Right lobe of liver (tissue), 6 donors: Measurements from ENCODE around the gene TRIM23. TPM values are rescaled to one million over a fixed set of nuclear protein-coding genes. Genes with fewer than 3 reads are reported as not detected.

Experiments used
- ATAC-seq, 4 donors: fragments of 200-7000 bp; cut with Tn5 transposase; one replicate each; pipeline ENCODE4 v1.9.1; 2020; ENCODE audit warnings: mild to moderate bottlenecking in 4 of 4, moderate library complexity in 4 of 4
- DNase-seq, 3 donors: peaks; one replicate each; pipeline ENCODE4 v3.0.0-alpha.2; 2020
- H3K27ac ChIP-seq, 3 donors: fragments of 200-600 bp; one replicate each; pipeline ENCODE4 v1.8.0; 2022
- H3K27me3 ChIP-seq, 2 donors: fragments of 200-600 bp; one replicate each; pipeline ENCODE4 v1.8.0; 2022
- H3K36me3 ChIP-seq, 4 donors: fragments of 200-600 bp; sonication (generic) in 1 of 4; one replicate each; pipeline versions ENCODE4 v1.5.1 to v1.8.0; 2017 to 2022; ENCODE audit warnings: control low read depth in 1 of 4
- H3K4me1 ChIP-seq, 4 donors: fragments of 200-600 bp; sonication (generic) in 1 of 4; one replicate each; pipeline versions ENCODE4 v1.5.1 to v1.8.0; 2017 to 2022; ENCODE audit warnings: control low read depth in 1 of 4
- H3K4me3 ChIP-seq, 3 donors: fragments of 200-600 bp; one replicate each; pipeline ENCODE4 v1.8.0; 2022
- H3K9me3 ChIP-seq, 4 donors: fragments of 200-600 bp; sonication (generic) in 1 of 4; one replicate each; pipeline versions ENCODE4 v1.5.1 to v1.8.0; 2017 to 2022; ENCODE audit warnings: control low read depth in 1 of 4
- POLR2A ChIP-seq: fragments of 450-650 bp; IDR thresholded peaks from one replicate; pipeline ENCODE4 v1.6.1; 2017; ENCODE audit warnings: antibody characterized with exemption, mild to moderate bottlenecking
- WGBS: methylation state at CpG from one replicate; pipeline ENCODE4 v1.1.6; 2018; ENCODE audit warnings: low coverage, low lambda C conversion rate; ENCODE audit not compliant: insufficient coverage; ENCODE audit errors: missing lambda C conversion rate; 5-methylcytosine and 5-hydroxymethylcytosine counted together
- intact Hi-C, 2 donors: fragments of 100-400 bp; cut with DNase I; formaldehyde crosslinking; loops; one replicate each; pipeline versions ENCODE4 v1.11.2 to v1.14.1; 2022
- total RNA-seq, 6 experiments: library from RNA; depleted of rRNA in 2 of 6; stranded (reverse); fragments of >200 nt in 2 of 6; fragmentation: NEBNext Ultra II Directional in 3 of 6; extraction: Animal tissue kit (Norgen Biotek cat#: 25700) in 3 of 6; gene quantifications; one replicate each; pipeline versions ENCODE4 v1.1.0 to v1.2.4, GENCODE V29; 2016 to 2023
- TF ChIP-seq, protein P1 (sequence below), 4 donors: fragments of 200-600 bp in 3 of 4; fragments of 450-650 bp in 1 of 4; IDR thresholded peaks; one replicate each; pipeline versions ENCODE4 v1.5.1 to v1.8.0; 2016 to 2022; ENCODE audit warnings: antibody characterized with exemption in 4 of 4, mild to moderate bottlenecking in 2 of 4
- donor health status: DM: no; HTN: yes; CAD: no.
- donor health status: DM: no; HTN: no; CAD: no.
- donor health status: DM: no; HTN: no; CAD: no.
- donor health status: DM: no; HTN: yes; CAD: no.
- donor health status: DM: no; HTN: yes; CAD: no.

TRIM23 gene
- total RNA-seq, 6 experiments from 2014 or later: 3.7 to 10.1 (median 7.6) TPM

DNA sequence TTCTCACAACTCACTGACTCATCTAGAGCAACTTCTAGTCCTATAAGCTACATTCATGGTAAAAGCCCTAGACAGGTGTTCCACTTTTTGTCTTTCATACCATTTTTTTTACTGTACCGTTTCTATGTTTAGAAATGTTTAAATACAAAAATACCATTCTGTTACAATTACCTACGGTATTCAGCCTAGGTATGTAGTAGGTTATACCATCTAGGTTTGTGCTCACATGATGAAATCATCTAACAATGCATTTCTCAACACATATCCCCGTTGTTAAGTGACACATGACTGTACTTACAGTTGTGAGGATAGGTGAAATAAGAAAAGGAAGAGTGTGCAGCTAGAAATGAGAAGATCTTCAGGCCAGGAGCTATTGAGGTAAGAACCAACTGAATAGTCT, 67.4 kb downstream of the TRIM23 start:
- H3K9me3 ChIP-seq: no peaks in the 10 kb centered on the region
- no peaks in the 10 kb centered on the region for H3K4me1 ChIP-seq
- WGBS: 82% methylated on average over 3 of the region's 3 CpGs
- no peak overlapping the region for H3K4me3 ChIP-seq
- DNase-seq: no peak
- no peak for ATAC-seq
- no peaks in the 10 kb centered on the region for H3K27me3 ChIP-seq
- TF ChIP-seq POLR2A: no peak
- TF ChIP-seq, protein P1, sequence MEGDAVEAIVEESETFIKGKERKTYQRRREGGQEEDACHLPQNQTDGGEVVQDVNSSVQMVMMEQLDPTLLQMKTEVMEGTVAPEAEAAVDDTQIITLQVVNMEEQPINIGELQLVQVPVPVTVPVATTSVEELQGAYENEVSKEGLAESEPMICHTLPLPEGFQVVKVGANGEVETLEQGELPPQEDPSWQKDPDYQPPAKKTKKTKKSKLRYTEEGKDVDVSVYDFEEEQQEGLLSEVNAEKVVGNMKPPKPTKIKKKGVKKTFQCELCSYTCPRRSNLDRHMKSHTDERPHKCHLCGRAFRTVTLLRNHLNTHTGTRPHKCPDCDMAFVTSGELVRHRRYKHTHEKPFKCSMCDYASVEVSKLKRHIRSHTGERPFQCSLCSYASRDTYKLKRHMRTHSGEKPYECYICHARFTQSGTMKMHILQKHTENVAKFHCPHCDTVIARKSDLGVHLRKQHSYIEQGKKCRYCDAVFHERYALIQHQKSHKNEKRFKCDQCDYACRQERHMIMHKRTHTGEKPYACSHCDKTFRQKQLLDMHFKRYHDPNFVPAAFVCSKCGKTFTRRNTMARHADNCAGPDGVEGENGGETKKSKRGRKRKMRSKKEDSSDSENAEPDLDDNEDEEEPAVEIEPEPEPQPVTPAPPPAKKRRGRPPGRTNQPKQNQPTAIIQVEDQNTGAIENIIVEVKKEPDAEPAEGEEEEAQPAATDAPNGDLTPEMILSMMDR (IDR thresholded peaks at IDR 0.05): no peak
- no peaks in the 10 kb centered on the region for H3K36me3 ChIP-seq
- no peak overlapping the region for H3K27ac ChIP-seq
- intact Hi-C loops: no loop called here

GRCh38 chr5:65556181-65556580, 68.0 kb downstream of the TRIM23 start:
- ATAC-seq (no peak), DNase-seq (no peak)
- H3K9me3 ChIP-seq: no peaks in the 10 kb centered on the region
- H3K36me3 ChIP-seq: no peaks in the 10 kb centered on the region
- no peaks in the 10 kb centered on the region for H3K27me3 ChIP-seq
- H3K27ac ChIP-seq: no peak overlapping the region
- TF ChIP-seq POLR2A: no peak
- TF ChIP-seq, protein P1 (IDR thresholded peaks at IDR 0.05): no peak
- no peaks in the 10 kb centered on the region for H3K4me1 ChIP-seq
- 79% methylated on average over 2 of the region's 2 CpGs for WGBS
- H3K4me3 ChIP-seq: no peak overlapping the region
- intact Hi-C loops: no loop called here

DNA sequence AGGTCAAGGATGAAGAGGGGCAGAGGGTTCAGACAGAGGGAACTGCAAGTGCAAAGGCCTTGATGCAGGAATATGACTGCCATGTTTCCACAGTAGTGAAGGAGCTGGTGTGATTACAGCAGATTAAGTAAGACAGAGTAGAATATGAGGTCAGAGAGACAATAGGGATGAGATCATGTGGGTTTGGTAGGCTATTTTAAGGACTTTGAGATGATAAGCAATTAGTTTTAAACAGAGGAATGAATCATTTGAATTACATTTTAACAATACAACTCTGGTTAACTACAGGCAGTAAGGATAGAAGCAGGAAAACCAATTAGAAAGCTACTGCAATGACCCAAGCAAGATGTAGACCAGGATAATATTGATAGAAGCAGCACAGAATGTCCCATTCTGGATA, 68.8 kb downstream of the TRIM23 start:
- H3K27me3 ChIP-seq: no peaks in the 10 kb centered on the region
- ATAC-seq (no peak), DNase-seq (no peak)
- TF ChIP-seq, protein P1 (IDR thresholded peaks at IDR 0.05): no peak
- no peak for TF ChIP-seq POLR2A
- no peaks in the 10 kb centered on the region for H3K36me3 ChIP-seq
- no peaks in the 10 kb centered on the region for H3K4me1 ChIP-seq
- H3K27ac ChIP-seq: no peak overlapping the region
- intact Hi-C loops: no loop called here
- H3K9me3 ChIP-seq: no peaks in the 10 kb centered on the region
- no peak overlapping the region for H3K4me3 ChIP-seq

GRCh38 chr5:65553941-65554340, 70.2 kb downstream of the TRIM23 start:
- 84% methylated on average over 5 of the region's 5 CpGs for WGBS
- intact Hi-C loops: no loop called here
- H3K27ac ChIP-seq: no peak overlapping the region
- DNase-seq: no peak
- no peak for ATAC-seq
- H3K4me1 ChIP-seq: no peaks in the 10 kb centered on the region
- no peaks in the 10 kb centered on the region for H3K27me3 ChIP-seq
- H3K36me3 ChIP-seq: no peaks in the 10 kb centered on the region
- TF ChIP-seq, protein P1 (IDR thresholded peaks at IDR 0.05): no peak
- no peak for TF ChIP-seq POLR2A
- H3K9me3 ChIP-seq: no peaks in the 10 kb centered on the region
- H3K4me3 ChIP-seq: no peak overlapping the region

DNA sequence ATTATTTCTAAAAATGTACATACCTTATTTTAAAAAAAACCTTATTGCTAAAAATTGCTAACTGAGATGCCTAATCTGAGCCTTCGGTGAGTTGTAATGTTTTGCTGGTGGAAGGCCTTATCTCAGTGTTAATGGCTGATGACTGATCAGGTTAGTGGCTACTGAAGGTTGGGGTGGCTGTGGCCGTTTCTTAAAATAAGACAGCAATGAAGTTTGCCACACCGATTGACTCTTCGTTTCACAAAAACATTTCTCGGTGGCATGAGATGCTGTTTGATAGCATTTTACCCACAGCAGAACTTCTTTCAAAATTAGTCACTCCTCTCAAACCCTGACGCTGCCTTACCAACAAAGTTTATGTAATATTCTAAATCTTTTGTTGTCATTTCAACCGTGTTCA, 75.9 kb downstream of the TRIM23 start:
- no peak for TF ChIP-seq POLR2A
- TF ChIP-seq, protein P1 (IDR thresholded peaks at IDR 0.05): no peak
- intact Hi-C loops: no loop called here
- ATAC-seq (no peak), DNase-seq (no peak)
- no peaks in the 10 kb centered on the region for H3K36me3 ChIP-seq
- H3K4me3 ChIP-seq: no peak overlapping the region
- no peaks in the 10 kb centered on the region for H3K4me1 ChIP-seq
- H3K27me3 ChIP-seq: no peaks in the 10 kb centered on the region
- no peak overlapping the region for H3K27ac ChIP-seq
- H3K9me3 ChIP-seq: no peaks in the 10 kb centered on the region
- 87% methylated on average over 7 of the region's 7 CpGs for WGBS
